IMR-90 (cell line): ENCODE results near the gene LRP1B. TPM values are rescaled to one million over a fixed set of nuclear protein-coding genes. Genes with fewer than 3 reads are reported as not detected.

Source experiments
- ATAC-seq: fragments of 200-7000 bp; cut with Tn5 transposase; 2 replicates; pipeline ENCODE4 v1.9.1; 2020; ENCODE audit warnings: low read depth, mild to moderate bottlenecking, moderate library complexity
- BruUV-seq: library from RNA; stranded (reverse); fragments of 400-500 nt; replicated peaks from 2 replicates; lab custom pipeline; 2021; lab: Mats Ljungman, UMichigan
- CTCF ChIA-PET: fragments of 300-600 bp; formaldehyde crosslinking; extraction: SDS; loops from one replicate; lab custom pipeline; 2021; ENCODE audit warnings: antibody characterized with exemption; lab: Yijun Ruan, JAX
- POLR2A ChIA-PET: fragments of 300-600 bp; sonication (Branson Sonifier 250); formaldehyde crosslinking; loops from one replicate; lab custom pipeline; 2022; ENCODE audit warnings: antibody characterized with exemption; ENCODE audit not compliant: unreplicated experiment; lab: Charles Lee
- DNase-seq: peaks from one replicate; pipeline ENCODE4 v3.0.0; 2013
- H2AFZ ChIP-seq: replicated peaks from 2 replicates; pipeline ENCODE3; 2013; ENCODE audit warnings: low read length, mild to moderate bottlenecking; ENCODE audit not compliant: poor library complexity
- H2AK5ac ChIP-seq: 2 replicates; pipeline ENCODE4 v1.6.1; 2013; ENCODE audit warnings: low read depth, low read length, inconsistent platforms
- H2AK9ac ChIP-seq: replicated peaks from 2 replicates; pipeline ENCODE3; 2013; ENCODE audit warnings: mild to moderate bottlenecking, low read depth, low read length, moderate library complexity; ENCODE audit not compliant: poor library complexity
- H2BK120ac ChIP-seq: 2 replicates; pipeline ENCODE4 v1.6.1; 2013; ENCODE audit warnings: low read depth, low read length, inconsistent platforms
- H2BK15ac ChIP-seq: 3 replicates; pipeline ENCODE4 v1.6.1; 2013; ENCODE audit warnings: low read depth, low read length, inconsistent platforms
- H2BK20ac ChIP-seq: 2 replicates; pipeline ENCODE4 v1.6.1; 2013; ENCODE audit warnings: low read depth, mild to moderate bottlenecking, inconsistent platforms, low read length, moderate library complexity
- H2BK5ac ChIP-seq: 2 replicates; pipeline ENCODE4 v1.6.1; 2013; ENCODE audit warnings: mild to moderate bottlenecking, low read depth, low read length, inconsistent platforms; ENCODE audit not compliant: poor library complexity, severe bottlenecking
- H3K14ac ChIP-seq: replicated peaks from 2 replicates; pipeline ENCODE4 v1.6.1; 2013; ENCODE audit warnings: low read depth, low read length, inconsistent platforms
- H3K18ac ChIP-seq: 2 replicates; pipeline ENCODE4 v1.6.1; 2013; ENCODE audit warnings: low read depth, low read length, control low read depth
- H3K23ac ChIP-seq: 2 replicates; pipeline ENCODE4 v1.6.1; 2013; ENCODE audit warnings: low read depth, low read length, inconsistent platforms
- H3K27ac ChIP-seq: 2 replicates; pipeline ENCODE4 v1.5.1; 2013; ENCODE audit warnings: mild to moderate bottlenecking, control low read depth, low read length; ENCODE audit not compliant: insufficient read depth
- H3K27me3 ChIP-seq: 2 replicates; pipeline ENCODE4 v1.6.1; 2013; ENCODE audit warnings: low read length; ENCODE audit not compliant: control insufficient read depth, insufficient read depth
- H3K36me3 ChIP-seq: 2 replicates; pipeline ENCODE4 v1.6.1; 2013; ENCODE audit warnings: low read length, mixed read lengths; ENCODE audit not compliant: control insufficient read depth, insufficient read depth
- H3K4ac ChIP-seq: 2 replicates; pipeline ENCODE4 v1.6.1; 2013; ENCODE audit warnings: low read depth, low read length, inconsistent platforms
- H3K4me1 ChIP-seq: 2 replicates; pipeline ENCODE4 v1.6.1; 2013; ENCODE audit warnings: low read length, mixed read lengths; ENCODE audit not compliant: control insufficient read depth, insufficient read depth
- H3K4me2 ChIP-seq: 2 replicates; pipeline ENCODE4 v1.6.1; 2013; ENCODE audit warnings: low read depth, mild to moderate bottlenecking, control low read depth, low read length, moderate library complexity
- H3K4me3 ChIP-seq: 2 replicates; pipeline ENCODE4 v1.5.1; 2013; ENCODE audit warnings: low read depth, mild to moderate bottlenecking, control low read depth, low read length, moderate library complexity; ENCODE audit not compliant: insufficient read depth
- H3K56ac ChIP-seq: 2 replicates; pipeline ENCODE4 v1.6.1; 2013; ENCODE audit warnings: low read length, inconsistent platforms; ENCODE audit not compliant: insufficient read depth; ENCODE audit errors: extremely low read depth
- H3K79me1 ChIP-seq, 2 experiments: 2 replicates each; pipeline ENCODE4 v1.6.1; 2013; ENCODE audit warnings: low read length in 2 of 2, inconsistent platforms in 1 of 2, low read depth in 1 of 2
- H3K9ac ChIP-seq: 2 replicates; pipeline ENCODE4 v1.6.1; 2013; ENCODE audit warnings: low read depth, low read length, control low read depth
- H3K9me1 ChIP-seq: 2 replicates; pipeline ENCODE4 v1.6.1; 2013; ENCODE audit warnings: low read length, inconsistent platforms; ENCODE audit not compliant: insufficient read depth
- H3K9me3 ChIP-seq: 2 replicates; pipeline ENCODE4 v1.6.1; 2013; ENCODE audit warnings: low read length; ENCODE audit not compliant: control insufficient read depth, insufficient read depth
- H4K20me1 ChIP-seq: 2 replicates; pipeline ENCODE4 v1.6.1; 2013; ENCODE audit warnings: low read length, inconsistent platforms; ENCODE audit not compliant: insufficient read depth
- H4K5ac ChIP-seq: 2 replicates; pipeline ENCODE4 v1.6.1; 2013; ENCODE audit warnings: mild to moderate bottlenecking, low read depth, low read length, control low read depth
- H4K8ac ChIP-seq, 2 experiments: 2 replicates each; pipeline ENCODE4 v1.6.1; 2013; ENCODE audit warnings: low read depth in 2 of 2, low read length in 2 of 2, control low read depth in 1 of 2, inconsistent platforms in 1 of 2
- H4K91ac ChIP-seq: 2 replicates; pipeline ENCODE4 v1.6.1; 2013; ENCODE audit warnings: low read depth, low read length, inconsistent platforms; ENCODE audit not compliant: insufficient read depth
- CEBPB ChIP-seq: IDR thresholded peaks from 2 replicates; pipeline ENCODE4 v1.6.1; 2012; ENCODE audit warnings: low read depth, low read length, improper control_type of control experiment
- ELK1 ChIP-seq: fragments of 150-350 bp; IDR thresholded peaks from 2 replicates; pipeline ENCODE4 v1.6.1; 2016; ENCODE audit warnings: low read depth, mild to moderate bottlenecking, low read length, moderate library complexity, borderline replicate concordance
- MXI1 ChIP-seq: IDR thresholded peaks from 2 replicates; pipeline ENCODE4 v1.6.1; 2012; ENCODE audit warnings: low read depth, mild to moderate bottlenecking, low read length, moderate library complexity, borderline replicate concordance
- POLR2A ChIP-seq: IDR thresholded peaks from 2 replicates; pipeline ENCODE4 v1.6.1; 2012; ENCODE audit warnings: mild to moderate bottlenecking, low read depth, low read length
- RAD21 ChIP-seq: IDR thresholded peaks from 2 replicates; pipeline ENCODE4 v1.6.1; 2012; ENCODE audit warnings: low read length, improper control_type of control experiment
- WGBS, 2 experiments: methylation state at CpG; one replicate each; pipeline versions ENCODE4 v1.1.5 to v1.1.7; 2013; ENCODE audit warnings: missing lambda C conversion rate in 2 of 2; ENCODE audit not compliant: insufficient read length in 1 of 2; ENCODE audit errors: extremely low coverage in 2 of 2; 5-methylcytosine and 5-hydroxymethylcytosine counted together
- dilution Hi-C: fragments of 300-500 bp; cut with HindIII; formaldehyde crosslinking; loops from one replicate; pipeline ENCODE4 v1.14.3; 2018; ENCODE audit warnings: low sequenced_read_pairs; ENCODE audit not compliant: unreplicated experiment
- in situ Hi-C: fragments of 300-500 bp; cut with MboI; formaldehyde crosslinking; loops from 3 replicates; pipeline ENCODE4 v1.14.3; 2019; ENCODE audit warnings: low sequenced_read_pairs, inconsistent platforms, mixed read lengths
- intact Hi-C: fragments of 100-400 bp; cut with micrococcal nuclease; formaldehyde crosslinking; loops from 2 replicates; pipeline ENCODE4 v1.10.0; 2022
- polyA plus RNA-seq, 3 experiments: library from polyadenylated mRNA; depleted of rRNA; stranded (reverse); fragments of >200 nt; gene quantifications; 2 replicates each; pipeline ENCODE4 v1.2.3, GENCODE V29; 2012; ENCODE audit warnings: low replicate concordance in 1 of 3
- total RNA-seq: library from RNA; depleted of rRNA; stranded (reverse); fragments of >200 nt; gene quantifications from 2 replicates; pipeline ENCODE4 v1.2.3, GENCODE V29; 2012

The LRP1B gene
- total and polyA plus RNA-seq, 2 of the 4 experiments (the other 2 are of a cell fraction), result under 0.01 to 0.02 TPM

- no peak overlapping the region for H2BK5ac ChIP-seq
- H3K4me3 ChIP-seq, result no peak overlapping the region
- H2AK9ac ChIP-seq, result no peak overlapping the region
- POLR2A ChIA-PET, result no interaction called here
- in situ Hi-C loops (no loop called here), dilution Hi-C loops (no loop called here), intact Hi-C loops (no loop called here)
- H2BK120ac ChIP-seq, result no peak overlapping the region
- H4K5ac ChIP-seq, result no peak overlapping the region
- no peaks in the 10 kb centered on the region for H4K20me1 ChIP-seq
- H3K14ac ChIP-seq, result no peak overlapping the region
- H3K9me1 ChIP-seq, result no peaks in the 10 kb centered on the region
- no peaks in the 10 kb centered on the region for H3K36me3 ChIP-seq
- no TSS peak for BruUV-seq
- no peaks in the 10 kb centered on the region for H3K9me3 ChIP-seq
- DNase-seq (no peak), ATAC-seq (no peak)
- H3K18ac ChIP-seq, result no peak overlapping the region
- H3K27me3 ChIP-seq, result no peaks in the 10 kb centered on the region
- H2BK20ac ChIP-seq, result no peak overlapping the region
- H4K91ac ChIP-seq, result no peak overlapping the region
- no peak overlapping the region for H3K27ac ChIP-seq
- WGBS, 2 experiments, result no CpG with 5 or more reads among the region's 3 CpGs
- H3K4ac ChIP-seq, result no peak overlapping the region
- no peaks in the 10 kb centered on the region for H3K4me1 ChIP-seq
- H4K8ac ChIP-seq, result no peak overlapping the region
- no peak overlapping the region for H2BK15ac ChIP-seq
- no peak overlapping the region for H3K9ac ChIP-seq
- no peak overlapping the region for H3K23ac ChIP-seq
- no peak overlapping the region for H3K4me2 ChIP-seq
- no peak for TF ChIP-seq MXI1
- no peak for TF ChIP-seq CEBPB
- TF ChIP-seq ELK1, result no peak
- no peak for TF ChIP-seq POLR2A
- no peak for TF ChIP-seq RAD21
- H2AFZ ChIP-seq, result no peak overlapping the region
- no peaks in the 10 kb centered on the region for H3K79me1 ChIP-seq
- no peak overlapping the region for H3K56ac ChIP-seq
- CTCF ChIA-PET, result no interaction called here
- H2AK5ac ChIP-seq, result no peak overlapping the region
Observed at GRCh38 chr2:140351692-140352091, 1779.1 kb downstream of the LRP1B start.
